Effector CD4-positive, alpha-beta T cell (primary cell): Measurements from ENCODE around the gene DCAF16.
"Not testable (repeated sequence)": the region's sequence is repeated elsewhere in the genome, so short reads cannot be mapped to it uniquely, and the experiment has no call there.

Experiments used
- DNase-seq: peaks from one replicate; pipeline ENCODE4 v3.0.0-alpha.2; 2020
- total RNA-seq: gene quantifications from one replicate; lab custom pipeline; 2026; lab: John Stamatoyannopoulos, UW

The DCAF16 gene
- 103 reads per million, percentile 83 among the genes with 10 or more reads in this experiment for total RNA-seq

GRCh38 chr4:17810260-17811077 is at the start of gene DCAF16, which contains the start of gene NCAPG:
TSS of gene DCAF16 (minus strand) at chr4:17810757. CDS start at chr4:17804141, 6,616 bp downstream.
TSS of gene NCAPG (plus strand) at chr4:17810979. CDS start at chr4:17811078, 99 bp downstream.
- peak; percentile 97 for DNase-seq

GRCh38 chr4:17859793-17860406 is 49.3 kb upstream of the DCAF16 start:
- DNase-seq: no peak

- no peak for DNase-seq
Observed at GRCh38 chr4:17854036-17854435, 43.5 kb upstream of the DCAF16 start.

- no peak for DNase-seq
Observed at GRCh38 chr4:17851959-17852358, 41.4 kb upstream of the DCAF16 start.

- DNase-seq: not testable (repeated sequence)
Observed at GRCh38 chr4:17850295-17850694, 39.7 kb upstream of the DCAF16 start.

GRCh38 chr4:17846266-17846665 is 35.7 kb upstream of the DCAF16 start:
- DNase-seq: no peak

GRCh38 chr4:17823871-17824669 is 13.5 kb upstream of the DCAF16 start:
- no peak for DNase-seq

GRCh38 chr4:17817027-17817426 is 6.5 kb upstream of the DCAF16 start:
- no peak for DNase-seq

- no peak for DNase-seq
Observed at GRCh38 chr4:17816142-17816541, 5.6 kb upstream of the DCAF16 start.

- no peak for DNase-seq
Observed at GRCh38 chr4:17814140-17814539, 3.6 kb upstream of the DCAF16 start.

- DNase-seq: no peak
Observed at GRCh38 chr4:17812801-17813200, 2.2 kb upstream of the DCAF16 start.

GRCh38 chr4:17812125-17812524 is 1.6 kb upstream of the DCAF16 start:
- DNase-seq: no peak

- DNase-seq: no peak
Observed at GRCh38 chr4:17811078-17811603, 584 bp upstream of the DCAF16 start.

GRCh38 chr4:17809667-17810066 is 890 bp downstream of the DCAF16 start:
- DNase-seq: no peak

GRCh38 chr4:17807446-17807845 is 3.1 kb downstream of the DCAF16 start:
- DNase-seq: no peak

- no peak for DNase-seq
Observed at GRCh38 chr4:17805580-17806155, 4.9 kb downstream of the DCAF16 start.

GRCh38 chr4:17797808-17798207 is 12.7 kb downstream of the DCAF16 start:
- no peak for DNase-seq

- no peak for DNase-seq
Observed at GRCh38 chr4:17794730-17795129, 15.8 kb downstream of the DCAF16 start.

GRCh38 chr4:17788956-17789355 is 21.6 kb downstream of the DCAF16 start:
- DNase-seq: no peak

- DNase-seq: no peak
Observed at GRCh38 chr4:17787315-17787714, 23.2 kb downstream of the DCAF16 start.

GRCh38 chr4:17786567-17786966 is 24.0 kb downstream of the DCAF16 start:
- DNase-seq: no peak

- no peak for DNase-seq
Observed at GRCh38 chr4:17785858-17786257, 24.7 kb downstream of the DCAF16 start.
